Muscle layer of duodenum (tissue), 2 donors: Measurements from ENCODE around the gene LMAN1L.

Experiments used
- H3K27ac ChIP-seq: one replicate; pipeline ENCODE4 v1.7.0; 2013; ENCODE audit warnings: mild to moderate bottlenecking, low read length
- H3K27me3 ChIP-seq: one replicate; pipeline ENCODE4 v1.7.0; 2013; ENCODE audit warnings: low read depth, mild to moderate bottlenecking, control low read depth, low read length
- H3K36me3 ChIP-seq, 2 donors: one replicate each; pipeline ENCODE4 v1.7.0; 2013; ENCODE audit warnings: low read length in 2 of 2, control low read depth in 1 of 2, mild to moderate bottlenecking in 1 of 2; ENCODE audit not compliant: insufficient read depth in 2 of 2, control insufficient read depth in 1 of 2
- H3K4me1 ChIP-seq, 2 donors: one replicate each; pipeline ENCODE4 v1.7.0; 2013; ENCODE audit warnings: low read length in 2 of 2, mild to moderate bottlenecking in 2 of 2, control low read depth in 1 of 2, moderate library complexity in 1 of 2; ENCODE audit not compliant: insufficient read depth in 2 of 2, control insufficient read depth in 1 of 2
- H3K4me3 ChIP-seq, 2 donors: one replicate each; pipeline ENCODE4 v1.7.0; 2013; ENCODE audit warnings: low read length in 2 of 2, low read depth in 1 of 2, mild to moderate bottlenecking in 1 of 2
- H3K9me3 ChIP-seq, 2 donors: one replicate each; pipeline ENCODE4 v1.7.0; 2013; ENCODE audit warnings: low read length in 2 of 2, control low read depth in 1 of 2, mild to moderate bottlenecking in 1 of 2; ENCODE audit not compliant: control insufficient read depth in 1 of 2
- donor health status: healthy.

The LMAN1L gene

GRCh38 chr15:74809242-74809641, 3.4 kb upstream of the LMAN1L start:
- Histone ChIP-seq H3K36me3 (peaks cover 0 to under 1% of the 10 kb centered on the region in 2 donors), H3K9me3 (no peaks in the 10 kb centered on the region), H3K4me1 (no peaks in the 10 kb centered on the region), H3K27me3 (no peaks in the 10 kb centered on the region), H3K4me3 (no peak overlapping the region), H3K27ac (no peak overlapping the region)

- H3K36me3 ChIP-seq: no peaks in the 10 kb centered on the region
- no peak overlapping the region for H3K4me3 ChIP-seq
- H3K9me3 ChIP-seq: no peaks in the 10 kb centered on the region
- H3K4me1 ChIP-seq: peaks cover 0 to 2% of the 10 kb centered on the region in 2 donors
- H3K27ac ChIP-seq: no peak overlapping the region
- no peaks in the 10 kb centered on the region for H3K27me3 ChIP-seq
Measured at GRCh38 chr15:74809956-74810355, 2.7 kb upstream of the LMAN1L start.

- no peaks in the 10 kb centered on the region for H3K27me3 ChIP-seq
- H3K4me3 ChIP-seq: no peak overlapping the region
- H3K9me3 ChIP-seq: no peaks in the 10 kb centered on the region
- no peaks in the 10 kb centered on the region for H3K36me3 ChIP-seq
- no peak overlapping the region for H3K27ac ChIP-seq
- H3K4me1 ChIP-seq: peaks cover 0 to 5% of the 10 kb centered on the region in 2 donors
Measured at GRCh38 chr15:74815121-74815934, 2.7 kb downstream of the LMAN1L start.

GRCh38 chr15:74815961-74816360, 3.3 kb downstream of the LMAN1L start:
- H3K4me3 ChIP-seq: no peak overlapping the region
- no peaks in the 10 kb centered on the region for H3K9me3 ChIP-seq
- H3K27me3 ChIP-seq: no peaks in the 10 kb centered on the region
- no peak overlapping the region for H3K27ac ChIP-seq
- peaks cover 0 to 5% of the 10 kb centered on the region in 2 donors for H3K4me1 ChIP-seq
- no peaks in the 10 kb centered on the region for H3K36me3 ChIP-seq

GRCh38 chr15:74816624-74817369, 4.2 kb downstream of the LMAN1L start:
- Histone ChIP-seq H3K27me3 (no peaks in the 10 kb centered on the region), H3K4me1 (peaks cover 0 to 5% of the 10 kb centered on the region in 2 donors), H3K27ac (no peak overlapping the region)

GRCh38 chr15:74817370-74817737, 4.7 kb downstream of the LMAN1L start:
- H3K27ac ChIP-seq: no peak overlapping the region
- no peaks in the 10 kb centered on the region for H3K27me3 ChIP-seq
- H3K4me3 ChIP-seq: no peak overlapping the region
- H3K9me3 ChIP-seq: no peaks in the 10 kb centered on the region
- peaks cover 0 to 5% of the 10 kb centered on the region in 2 donors for H3K4me1 ChIP-seq
- no peaks in the 10 kb centered on the region for H3K36me3 ChIP-seq

More at GRCh38 chr15:74816624-74817369, 4.2 kb downstream of the LMAN1L start:
- no peaks in the 10 kb centered on the region for H3K9me3 ChIP-seq
- no peak overlapping the region for H3K4me3 ChIP-seq
- no peaks in the 10 kb centered on the region for H3K36me3 ChIP-seq

- H3K36me3 ChIP-seq: no peaks in the 10 kb centered on the region
- H3K9me3 ChIP-seq: no peaks in the 10 kb centered on the region
- no peaks in the 10 kb centered on the region for H3K27me3 ChIP-seq
- H3K4me3 ChIP-seq: no peak overlapping the region
- peaks cover 0 to 3% of the 10 kb centered on the region in 2 donors for H3K4me1 ChIP-seq
- H3K27ac ChIP-seq: no peak overlapping the region
Measured at GRCh38 chr15:74820056-74820455, 7.4 kb downstream of the LMAN1L start.

GRCh38 chr15:74821091-74821789, 8.6 kb downstream of the LMAN1L start:
- Histone ChIP-seq H3K9me3 (no peaks in the 10 kb centered on the region), H3K36me3 (no peaks in the 10 kb centered on the region), H3K4me3 (no peak overlapping the region), H3K4me1 (peaks cover 0 to 2% of the 10 kb centered on the region in 2 donors), H3K27ac (no peak overlapping the region), H3K27me3 (no peaks in the 10 kb centered on the region)

GRCh38 chr15:74821790-74822158, 9.1 kb downstream of the LMAN1L start:
- H3K9me3 ChIP-seq: no peaks in the 10 kb centered on the region
- H3K4me1 ChIP-seq: peaks cover 0 to 5% of the 10 kb centered on the region in 2 donors
- peaks cover under 1% of the 10 kb centered on the region for H3K27me3 ChIP-seq
- no peak overlapping the region for H3K4me3 ChIP-seq
- no peaks in the 10 kb centered on the region for H3K36me3 ChIP-seq
- no peak overlapping the region for H3K27ac ChIP-seq

- H3K36me3 ChIP-seq: no peaks in the 10 kb centered on the region
- H3K27me3 ChIP-seq: peaks cover 6% of the 10 kb centered on the region
- no peaks in the 10 kb centered on the region for H3K9me3 ChIP-seq
- no peak overlapping the region for H3K4me3 ChIP-seq
- no peak overlapping the region for H3K27ac ChIP-seq
- H3K4me1 ChIP-seq: peaks cover 0 to 8% of the 10 kb centered on the region in 2 donors
Measured at GRCh38 chr15:74822233-74822632, 9.6 kb downstream of the LMAN1L start.

GRCh38 chr15:74823324-74823723, 10.7 kb downstream of the LMAN1L start:
- peaks cover 15% of the 10 kb centered on the region for H3K27me3 ChIP-seq

More at GRCh38 chr15:74823324-74823723, 10.7 kb downstream of the LMAN1L start:
- H3K9me3 ChIP-seq: no peaks in the 10 kb centered on the region
- no peaks in the 10 kb centered on the region for H3K36me3 ChIP-seq
- H3K27ac ChIP-seq: no peak overlapping the region
- peaks cover 0 to 8% of the 10 kb centered on the region in 2 donors for H3K4me1 ChIP-seq
- H3K4me3 ChIP-seq: no peak overlapping the region
